GM19463 (cell line): Measurements from ENCODE around the gene MYCBPAP.

Experiments used
- ATAC-seq: cut with Tn5 transposase; IDR thresholded peaks from one replicate; pipeline ENCODE4 v1.9.1; 2021; ENCODE audit warnings: mild to moderate bottlenecking, moderate library complexity; ENCODE audit not compliant: unreplicated experiment

MYCBPAP gene, protein sequence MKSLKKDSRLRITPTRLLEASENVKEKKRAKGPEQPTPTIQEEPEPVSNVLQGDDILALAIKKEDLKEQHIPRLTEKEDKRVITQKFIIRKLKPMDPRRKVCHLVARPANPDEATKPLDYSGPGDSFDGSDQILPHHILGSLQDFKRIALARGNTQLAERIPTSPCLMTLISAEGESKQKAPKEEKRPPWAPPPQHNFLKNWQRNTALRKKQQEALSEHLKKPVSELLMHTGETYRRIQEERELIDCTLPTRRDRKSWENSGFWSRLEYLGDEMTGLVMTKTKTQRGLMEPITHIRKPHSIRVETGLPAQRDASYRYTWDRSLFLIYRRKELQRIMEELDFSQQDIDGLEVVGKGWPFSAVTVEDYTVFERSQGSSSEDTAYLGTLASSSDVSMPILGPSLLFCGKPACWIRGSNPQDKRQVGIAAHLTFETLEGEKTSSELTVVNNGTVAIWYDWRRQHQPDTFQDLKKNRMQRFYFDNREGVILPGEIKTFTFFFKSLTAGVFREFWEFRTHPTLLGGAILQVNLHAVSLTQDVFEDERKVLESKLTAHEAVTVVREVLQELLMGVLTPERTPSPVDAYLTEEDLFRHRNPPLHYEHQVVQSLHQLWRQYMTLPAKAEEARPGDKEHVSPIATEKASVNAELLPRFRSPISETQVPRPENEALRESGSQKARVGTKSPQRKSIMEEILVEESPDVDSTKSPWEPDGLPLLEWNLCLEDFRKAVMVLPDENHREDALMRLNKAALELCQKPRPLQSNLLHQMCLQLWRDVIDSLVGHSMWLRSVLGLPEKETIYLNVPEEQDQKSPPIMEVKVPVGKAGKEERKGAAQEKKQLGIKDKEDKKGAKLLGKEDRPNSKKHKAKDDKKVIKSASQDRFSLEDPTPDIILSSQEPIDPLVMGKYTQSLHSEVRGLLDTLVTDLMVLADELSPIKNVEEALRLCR

DNA sequence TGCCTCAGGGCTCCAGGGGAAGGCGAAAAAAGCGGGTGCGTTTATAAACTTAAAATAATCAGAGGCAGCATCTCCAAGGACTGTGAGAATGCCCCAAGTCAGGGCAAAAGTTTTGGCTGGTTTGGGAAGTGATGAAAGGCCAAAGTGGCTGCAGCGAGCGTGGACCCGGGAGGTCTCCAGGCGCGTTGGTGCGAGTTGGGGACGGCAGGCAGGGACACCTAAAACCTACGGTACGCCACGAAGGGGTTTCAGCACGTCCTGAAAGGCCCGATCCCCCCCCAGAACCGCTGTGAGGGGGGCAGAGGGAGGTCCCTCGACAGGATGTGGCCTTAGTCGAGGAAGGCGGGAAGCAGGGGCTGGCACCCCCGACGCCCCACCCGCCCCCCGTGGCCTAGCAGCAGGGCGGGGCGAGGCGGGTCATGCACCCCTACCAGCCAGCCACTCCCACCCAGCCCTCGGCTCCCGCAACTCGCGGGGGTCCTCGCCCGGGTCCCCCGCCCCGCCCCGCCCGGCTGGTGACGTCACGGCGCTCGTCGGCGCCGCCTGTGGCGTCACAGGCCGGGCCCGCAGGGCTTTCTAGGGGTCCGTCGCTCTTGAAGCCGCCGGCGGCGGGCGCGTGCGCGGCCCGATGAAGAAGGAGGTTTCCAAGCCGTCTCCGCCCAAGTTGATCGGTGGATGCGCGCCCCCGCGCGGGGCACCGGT, at the start of gene MYCBPAP:
TSS of gene MYCBPAP (plus strand) at position 569 of the 702 bp plus-strand sequence. CDS start 236 bp downstream, outside the sequence.
- ATAC-seq = no peak

DNA sequence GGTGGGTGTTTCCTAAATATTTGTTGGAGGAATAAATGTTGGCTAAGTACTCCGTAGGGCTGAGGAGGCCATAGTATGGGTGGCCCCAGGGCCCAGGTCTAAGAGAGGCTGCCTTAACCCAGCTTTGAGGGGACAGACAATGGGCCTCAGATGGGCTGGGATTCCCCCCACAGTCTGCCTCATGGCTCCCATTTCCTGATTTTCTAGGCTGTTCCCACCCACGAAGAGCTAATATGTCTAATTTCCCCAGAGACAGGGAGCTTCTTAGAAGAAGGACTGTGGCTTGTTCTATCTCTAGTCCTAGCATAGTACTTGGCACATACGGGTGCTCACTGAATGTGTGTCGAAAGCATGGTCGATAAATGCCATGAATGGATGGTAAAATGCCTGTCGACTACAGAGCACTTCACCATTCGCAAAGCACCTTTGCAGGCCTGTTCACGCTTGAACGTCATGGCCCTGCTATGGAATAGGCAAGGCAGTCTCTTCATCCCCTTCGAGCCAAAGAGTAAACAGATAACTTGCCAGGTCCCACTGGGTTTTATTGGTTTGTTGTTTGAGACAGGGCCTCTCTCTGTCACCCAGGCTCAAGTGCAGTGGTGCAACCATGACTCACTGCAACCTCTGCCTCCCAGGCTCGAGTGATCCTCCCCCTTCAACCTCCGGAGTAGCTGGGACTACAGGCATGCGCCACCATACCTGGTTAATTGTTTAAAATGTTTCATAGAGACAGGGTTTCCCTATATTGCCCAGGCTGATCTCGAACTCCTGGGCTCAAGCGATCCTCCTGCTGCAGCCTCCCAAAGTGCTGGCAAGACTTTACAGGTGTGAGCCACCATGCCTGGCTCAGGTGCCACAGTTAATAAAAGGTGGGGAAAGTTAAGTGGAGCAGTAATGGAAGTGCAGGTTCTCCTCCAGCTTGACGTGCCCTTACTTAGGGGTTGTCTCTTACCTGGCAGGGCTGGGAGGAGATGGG, 49.2 kb upstream of the MYCBPAP start:
- ATAC-seq = no peak

DNA sequence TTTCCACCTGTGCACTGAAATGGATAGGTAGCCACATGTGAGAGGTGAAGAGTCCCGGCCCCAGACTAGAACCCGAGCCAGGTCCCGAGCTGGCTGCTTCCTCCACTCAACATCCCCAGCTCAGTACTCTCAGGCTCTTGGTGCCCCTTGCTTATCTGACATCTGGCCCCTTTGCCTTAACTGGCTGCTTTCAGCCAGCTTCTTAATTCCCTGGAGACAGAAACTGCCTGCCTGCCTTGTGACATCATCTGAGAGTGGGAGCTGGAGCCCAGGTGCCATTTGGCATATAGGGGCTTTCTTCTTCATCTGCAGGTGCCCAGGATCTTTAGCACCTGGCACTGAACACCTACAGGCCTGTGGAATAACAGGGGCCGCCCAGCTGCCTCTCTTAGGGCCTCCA, 48.5 kb upstream of the MYCBPAP start:
- ATAC-seq = no peak

DNA sequence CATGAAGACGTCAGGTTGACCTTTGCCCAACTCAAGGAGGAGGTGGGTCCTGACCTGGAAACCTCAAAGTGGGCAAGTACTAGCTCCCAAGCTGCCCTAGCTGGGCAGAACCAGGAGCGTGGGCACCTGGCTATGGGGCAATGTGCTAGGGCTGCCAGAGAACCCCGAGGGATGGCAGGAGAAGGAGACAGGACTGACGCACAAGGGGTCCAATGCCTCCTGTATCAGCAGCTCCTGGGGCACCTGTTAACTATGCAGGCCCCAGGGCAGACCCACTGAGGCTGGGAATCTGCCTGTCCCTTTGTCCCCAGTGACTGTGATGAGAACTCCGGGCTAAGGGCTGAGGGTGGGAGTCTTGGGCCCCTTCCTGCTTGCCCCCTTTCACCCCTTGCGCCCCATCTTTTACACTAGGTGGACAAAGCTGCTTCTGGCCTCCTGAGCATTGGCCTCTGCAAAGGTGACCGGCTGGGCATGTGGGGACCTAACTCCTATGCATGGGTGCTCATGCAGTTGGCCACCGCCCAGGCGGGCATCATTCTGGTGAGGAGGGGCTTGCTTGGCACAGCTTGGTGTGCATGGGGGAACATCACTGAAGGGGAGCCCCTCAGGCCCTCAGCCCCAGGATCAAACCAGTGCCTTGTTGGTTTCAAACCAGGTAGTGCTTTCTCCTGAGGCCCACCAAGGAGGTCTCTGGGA, 47.3 kb upstream of the MYCBPAP start:
- ATAC-seq = no peak

DNA sequence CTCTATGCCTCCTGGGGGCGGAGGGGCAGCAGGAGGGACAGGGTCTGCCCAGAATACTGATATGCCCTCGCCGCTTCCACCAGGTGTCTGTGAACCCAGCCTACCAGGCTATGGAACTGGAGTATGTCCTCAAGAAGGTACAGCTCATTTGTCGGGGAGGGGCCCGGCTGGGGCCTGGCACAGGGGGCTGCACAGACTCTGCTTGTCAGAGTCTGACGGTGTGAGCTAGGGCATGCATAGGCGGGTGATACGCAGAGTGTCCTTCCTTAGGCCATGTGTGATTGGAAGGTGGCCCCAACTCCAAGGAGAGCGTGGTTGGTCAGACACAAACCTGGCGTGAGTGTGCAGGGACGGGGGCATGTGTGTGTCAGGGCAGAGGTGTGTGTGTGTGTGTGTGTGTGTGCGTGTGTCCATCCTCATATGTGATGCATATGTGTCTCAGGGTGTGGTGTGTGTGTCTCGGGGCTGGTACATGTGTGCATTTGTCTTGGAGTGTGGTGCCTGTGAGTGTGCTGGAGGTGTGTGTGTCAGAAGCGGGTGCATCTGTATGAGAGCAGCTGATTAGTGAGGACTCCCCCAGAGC, 46.6 kb upstream of the MYCBPAP start:
- no peak for ATAC-seq

DNA sequence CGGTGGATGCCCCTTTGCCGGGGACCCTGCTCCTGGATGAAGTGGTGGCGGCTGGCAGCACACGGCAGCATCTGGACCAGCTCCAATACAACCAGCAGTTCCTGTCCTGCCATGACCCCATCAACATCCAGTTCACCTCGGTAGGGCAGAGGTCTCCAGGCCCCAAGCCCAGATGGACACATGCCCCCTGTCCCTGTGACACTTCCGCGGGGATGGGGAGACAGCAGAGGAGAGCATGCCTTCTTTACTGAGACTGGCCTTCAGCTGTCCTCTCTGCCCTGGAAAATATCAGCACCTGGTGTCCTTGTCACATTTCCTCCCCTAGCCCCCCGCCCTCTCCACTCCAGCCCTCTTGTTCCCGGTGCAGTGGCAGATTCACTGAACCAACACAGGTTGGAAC, 45.8 kb upstream of the MYCBPAP start:
- no peak for ATAC-seq

DNA sequence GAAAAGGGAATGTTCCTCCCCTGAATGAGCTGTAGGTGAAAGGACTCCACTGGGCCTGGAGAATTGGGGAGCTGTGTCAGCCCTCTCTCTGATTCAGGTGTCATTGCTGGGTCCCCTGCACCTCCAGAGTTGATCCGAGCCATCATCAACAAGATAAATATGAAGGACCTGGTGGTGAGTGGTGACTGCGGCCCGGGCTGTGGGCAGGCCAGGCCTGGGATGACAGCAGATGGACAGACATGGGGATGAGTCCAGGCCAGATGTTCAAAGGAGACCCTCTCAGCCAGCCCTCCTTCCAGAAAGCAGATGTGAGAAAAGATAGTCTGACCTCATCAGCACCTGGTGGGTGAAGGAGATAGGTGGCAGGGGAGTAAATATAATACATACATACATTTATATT, 44.1 kb upstream of the MYCBPAP start:
- ATAC-seq = no peak

DNA sequence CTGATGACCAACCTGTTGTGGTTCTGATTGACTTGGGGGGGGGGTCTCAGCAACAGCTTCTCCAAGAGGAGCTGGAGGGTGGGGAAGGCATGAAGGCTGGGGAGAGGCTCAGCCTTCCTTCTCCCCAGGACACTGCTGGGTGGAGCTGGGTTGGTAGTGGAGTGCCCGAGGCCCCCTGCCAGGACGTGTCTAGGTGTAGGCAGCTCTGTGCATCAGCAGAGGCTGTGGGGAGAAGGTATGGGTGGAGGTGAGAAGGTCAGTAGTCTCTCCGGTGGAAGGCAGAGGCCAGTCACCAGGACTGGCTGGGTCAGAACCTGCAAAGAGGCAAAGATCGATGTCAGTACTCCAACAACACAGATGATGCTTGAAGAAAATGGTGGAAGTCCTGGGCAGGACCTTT, 43.5 kb upstream of the MYCBPAP start:
- ATAC-seq = no peak

DNA sequence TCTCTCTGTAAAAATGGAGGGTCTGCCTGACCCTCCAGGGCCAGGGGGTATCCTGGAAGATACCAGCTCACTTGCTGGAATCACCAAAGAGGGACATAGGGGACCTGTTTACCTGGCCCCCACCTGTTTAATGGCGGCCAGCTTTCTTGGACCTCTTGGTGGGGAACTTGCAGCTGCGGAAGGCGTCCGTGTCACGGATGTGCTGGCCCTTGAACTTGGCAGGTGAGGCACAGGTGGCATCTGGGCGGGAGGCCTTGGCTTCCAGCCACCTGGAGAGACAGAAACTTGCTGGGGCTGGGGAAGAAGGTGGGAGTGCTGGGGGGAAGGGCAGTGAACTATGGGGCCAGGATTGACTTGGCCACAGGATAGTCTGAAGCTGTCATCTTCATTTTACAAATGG, 43.1 kb upstream of the MYCBPAP start:
- ATAC-seq = no peak

DNA sequence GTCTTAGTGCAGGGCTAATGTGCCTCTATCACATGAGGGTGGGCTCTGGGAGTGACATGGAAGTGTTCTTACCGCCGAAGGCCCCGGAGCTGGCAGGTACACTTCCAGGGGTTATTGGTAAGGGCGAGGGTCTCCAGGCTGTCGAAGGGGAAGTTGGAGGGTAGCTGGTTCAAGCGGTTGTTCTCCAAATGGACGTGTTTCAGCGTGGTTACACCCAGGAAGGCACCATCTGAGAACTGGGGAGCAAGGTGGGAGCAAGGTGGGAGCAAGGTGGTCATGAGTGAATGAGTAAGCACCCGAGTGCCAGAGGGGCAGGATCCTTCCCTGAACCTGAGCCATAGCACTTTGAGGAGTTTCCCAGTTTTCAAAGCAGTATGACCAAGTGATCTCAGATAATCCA, 42.6 kb upstream of the MYCBPAP start:
- no peak for ATAC-seq

DNA sequence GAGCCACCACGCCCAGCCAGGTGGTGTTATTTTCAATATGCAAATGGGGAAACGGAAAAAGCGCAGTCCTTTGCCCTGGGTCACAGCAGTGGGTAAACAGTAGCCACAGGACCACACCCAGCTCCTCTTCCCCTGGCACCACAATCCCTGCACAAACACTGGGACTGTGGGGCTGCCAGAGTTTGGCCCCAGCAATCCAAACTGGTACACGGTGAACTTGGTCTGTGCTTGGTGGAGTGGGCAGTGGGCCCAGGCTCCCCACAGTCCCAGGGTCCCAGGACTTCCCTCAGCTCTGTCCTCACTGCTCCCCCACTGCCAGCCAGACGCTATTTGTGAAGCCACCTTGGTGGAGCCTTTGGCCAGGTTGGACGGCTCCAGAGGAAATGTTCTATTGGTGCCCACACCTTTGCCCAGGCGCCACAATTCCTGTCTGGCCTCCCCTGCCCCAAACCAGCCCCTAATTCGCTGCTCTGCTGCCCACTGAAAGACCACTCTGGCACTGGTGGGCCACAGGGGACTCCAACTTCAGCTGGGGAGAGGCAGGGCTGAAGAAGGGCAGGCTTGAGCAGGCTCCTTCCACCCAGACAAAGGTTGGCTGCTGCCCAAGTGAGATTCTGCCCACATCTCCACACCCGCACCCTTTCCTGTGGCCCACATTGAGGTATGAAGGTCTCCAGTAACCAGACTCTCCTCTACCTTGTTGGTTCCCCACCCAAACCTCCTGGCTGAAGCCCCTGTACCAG, 41.7 kb upstream of the MYCBPAP start:
- ATAC-seq = no peak

DNA sequence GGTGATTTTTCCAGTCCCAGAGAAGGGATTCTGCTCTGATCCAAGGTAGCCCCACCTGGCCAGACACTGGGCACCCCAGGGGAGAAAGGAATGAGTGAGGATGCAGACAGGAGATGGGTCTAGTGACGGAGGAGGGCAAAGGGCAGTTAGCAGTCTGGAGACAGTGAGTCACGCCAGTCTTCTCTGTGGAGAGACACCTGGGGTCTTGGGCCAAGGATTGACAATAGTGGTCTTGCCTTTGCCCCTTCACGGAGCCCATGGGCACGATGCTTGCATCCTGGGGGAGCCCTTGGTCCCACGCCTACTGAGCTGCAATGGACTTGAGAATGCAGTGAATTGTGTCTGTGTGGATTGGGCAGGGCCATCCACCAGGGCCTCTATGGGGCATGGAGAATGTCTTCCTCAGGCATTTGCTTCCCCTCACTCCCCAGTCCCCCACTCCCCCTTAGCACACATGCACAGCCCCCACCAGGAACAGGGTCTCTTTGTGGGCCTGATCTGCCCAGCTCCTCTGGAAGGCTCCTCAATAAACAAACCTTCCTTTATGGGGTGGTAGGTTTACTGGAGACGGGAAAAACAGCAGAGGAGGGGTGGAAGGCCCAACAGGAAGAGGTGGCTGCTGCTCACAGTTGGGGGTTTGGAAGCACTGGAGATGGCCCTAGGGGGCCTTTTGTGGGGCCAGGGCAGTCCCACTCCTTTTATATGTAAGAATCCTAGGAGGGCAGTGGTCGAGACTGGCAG, 41.0 kb upstream of the MYCBPAP start:
- ATAC-seq = no peak

DNA sequence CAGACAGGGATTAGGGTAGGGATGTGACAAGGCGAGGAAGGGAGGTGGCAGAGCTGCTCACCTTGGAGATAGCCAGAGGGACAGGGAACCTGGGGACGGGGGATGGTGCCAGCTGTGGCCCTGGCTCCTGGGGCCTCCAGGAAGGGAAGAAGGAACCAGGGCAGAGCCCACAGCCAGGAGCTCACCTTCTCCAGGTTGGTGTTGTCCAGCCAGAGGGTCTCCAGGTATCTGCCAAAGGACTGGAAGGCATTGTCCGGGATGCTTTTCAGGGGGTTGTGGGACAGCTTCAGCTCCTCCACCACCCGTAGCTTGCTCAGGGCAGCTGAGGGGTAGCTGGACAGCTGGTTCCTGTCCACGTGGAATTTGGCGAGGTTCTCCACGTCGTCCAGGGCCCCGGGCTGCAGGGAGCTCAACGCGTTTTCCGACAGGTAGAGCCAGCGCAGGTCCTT, 40.4 kb upstream of the MYCBPAP start:
- no peak for ATAC-seq

DNA sequence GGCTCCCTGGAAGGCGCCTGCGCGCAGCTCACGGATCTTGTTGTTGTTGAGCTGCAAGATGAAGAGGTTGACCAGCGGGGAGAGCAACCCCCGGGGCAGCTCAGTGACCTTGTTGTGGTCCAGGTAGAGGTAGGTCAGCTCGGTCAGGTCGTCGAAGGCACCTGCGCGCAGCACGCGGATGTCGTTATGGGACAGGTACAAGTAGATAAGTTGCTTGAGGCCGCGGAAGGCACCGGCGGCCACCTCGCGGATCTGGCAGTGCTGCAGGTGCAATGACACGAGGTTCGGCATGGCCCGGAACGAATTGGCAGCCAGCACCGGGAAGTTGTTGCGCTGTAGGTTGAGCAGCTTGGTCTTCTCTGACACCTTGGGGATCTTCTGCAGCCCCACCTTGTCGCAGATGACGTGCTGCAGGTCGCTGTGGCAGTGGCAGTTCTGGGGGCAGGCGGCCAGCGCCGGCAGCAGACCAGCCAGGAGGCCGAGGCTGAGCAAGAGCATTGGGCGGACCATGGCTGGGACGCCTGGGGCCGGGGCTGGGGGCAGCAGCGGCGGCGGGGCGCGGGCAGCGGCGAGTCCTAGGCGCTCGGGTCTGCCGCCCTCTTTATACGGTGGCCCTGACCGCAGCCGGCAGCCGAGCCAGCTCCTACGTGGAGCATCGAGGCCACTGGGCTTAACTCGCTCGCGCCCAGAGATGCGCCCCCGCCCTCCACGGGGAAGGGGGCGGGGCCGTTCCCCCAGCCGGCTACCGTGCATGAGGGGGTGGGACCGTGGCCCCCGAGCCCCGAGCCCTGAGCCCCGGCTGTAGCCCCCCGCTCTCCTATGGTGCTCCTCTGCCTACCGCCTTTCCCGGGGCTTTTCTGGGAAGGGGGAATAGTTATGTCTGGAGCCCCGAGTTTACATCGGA, 39.7 kb upstream of the MYCBPAP start, which contains the start of gene CHAD:
TSS of gene CHAD (minus strand) at position 577 of the 904 bp plus-strand sequence. CDS start at position 510, 67 bp downstream.
- no peak for ATAC-seq

DNA sequence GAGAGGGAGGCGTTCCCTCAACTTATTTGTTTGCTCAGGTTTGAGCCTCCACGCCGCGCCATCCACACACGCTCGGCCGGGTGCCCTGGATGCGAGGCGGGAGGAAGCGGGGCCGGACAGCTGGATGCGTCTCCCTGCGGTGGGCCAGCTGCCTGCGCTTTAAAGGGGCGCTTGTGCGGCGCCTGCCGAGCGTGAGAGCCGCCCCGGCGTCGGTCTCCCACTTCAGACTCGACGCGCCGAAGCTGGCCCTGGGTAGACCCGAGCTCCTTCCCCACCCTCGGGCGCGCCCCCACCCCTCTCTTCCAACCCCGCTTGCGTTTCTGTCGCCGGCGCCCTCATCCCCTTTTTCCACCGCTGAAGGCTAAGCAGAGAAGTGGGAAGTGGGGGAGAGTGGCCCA, 39.0 kb upstream of the MYCBPAP start:
- ATAC-seq = no peak

DNA sequence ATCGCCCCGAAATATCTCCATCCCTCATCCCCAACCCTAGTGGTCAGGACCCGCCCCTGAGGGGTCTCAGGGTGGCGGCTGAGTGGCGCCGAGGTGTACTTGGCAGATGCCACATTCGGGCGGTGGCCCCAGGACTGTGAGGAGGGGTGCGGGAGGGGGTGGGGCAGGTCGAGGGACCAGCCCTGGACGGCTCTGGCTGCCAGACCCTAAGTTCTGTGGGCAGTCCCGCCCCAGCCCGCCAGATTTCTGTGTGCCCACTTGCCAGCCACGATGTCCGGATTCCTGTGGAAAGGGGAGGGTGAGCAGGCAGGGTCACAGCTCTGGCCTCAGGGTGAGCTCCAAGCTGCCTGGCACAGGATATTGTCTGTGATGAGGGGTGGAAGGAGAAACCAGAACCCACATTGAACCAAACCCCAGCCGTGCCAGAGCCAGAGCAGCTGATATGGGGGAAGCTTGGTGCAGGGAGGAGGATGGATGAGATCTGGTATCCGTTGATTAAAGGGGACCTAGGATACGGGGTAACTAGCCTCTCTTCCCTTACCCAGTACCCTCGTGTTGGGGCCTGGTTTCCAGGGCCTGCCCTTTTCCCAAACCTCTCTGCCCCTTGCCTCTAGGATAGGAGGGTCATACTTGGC, 38.5 kb upstream of the MYCBPAP start:
- ATAC-seq = no peak
